GM20000 (cell line): ENCODE results near the gene MKX.

Experiments
- DNase-seq: peaks from one replicate; pipeline ENCODE4 v3.0.0; 2012; ENCODE audit warnings: low spot score
- TF ChIP-seq, protein P1 (sequence below): IDR thresholded peaks from 2 replicates; pipeline ENCODE4 v1.5.1; 2012; ENCODE audit warnings: mild to moderate bottlenecking, control low read depth; ENCODE audit errors: extremely low read depth, missing control alignments

MKX gene

GRCh38 chr10:27771231-27771630 is 25.6 kb upstream of the MKX start:
- TF ChIP-seq, protein P1, sequence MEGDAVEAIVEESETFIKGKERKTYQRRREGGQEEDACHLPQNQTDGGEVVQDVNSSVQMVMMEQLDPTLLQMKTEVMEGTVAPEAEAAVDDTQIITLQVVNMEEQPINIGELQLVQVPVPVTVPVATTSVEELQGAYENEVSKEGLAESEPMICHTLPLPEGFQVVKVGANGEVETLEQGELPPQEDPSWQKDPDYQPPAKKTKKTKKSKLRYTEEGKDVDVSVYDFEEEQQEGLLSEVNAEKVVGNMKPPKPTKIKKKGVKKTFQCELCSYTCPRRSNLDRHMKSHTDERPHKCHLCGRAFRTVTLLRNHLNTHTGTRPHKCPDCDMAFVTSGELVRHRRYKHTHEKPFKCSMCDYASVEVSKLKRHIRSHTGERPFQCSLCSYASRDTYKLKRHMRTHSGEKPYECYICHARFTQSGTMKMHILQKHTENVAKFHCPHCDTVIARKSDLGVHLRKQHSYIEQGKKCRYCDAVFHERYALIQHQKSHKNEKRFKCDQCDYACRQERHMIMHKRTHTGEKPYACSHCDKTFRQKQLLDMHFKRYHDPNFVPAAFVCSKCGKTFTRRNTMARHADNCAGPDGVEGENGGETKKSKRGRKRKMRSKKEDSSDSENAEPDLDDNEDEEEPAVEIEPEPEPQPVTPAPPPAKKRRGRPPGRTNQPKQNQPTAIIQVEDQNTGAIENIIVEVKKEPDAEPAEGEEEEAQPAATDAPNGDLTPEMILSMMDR: no peak
- DNase-seq: no peak

GRCh38 chr10:27770181-27770580 is 24.6 kb upstream of the MKX start:
- DNase-seq: no peak
- TF ChIP-seq, protein P1: no peak

DNA sequence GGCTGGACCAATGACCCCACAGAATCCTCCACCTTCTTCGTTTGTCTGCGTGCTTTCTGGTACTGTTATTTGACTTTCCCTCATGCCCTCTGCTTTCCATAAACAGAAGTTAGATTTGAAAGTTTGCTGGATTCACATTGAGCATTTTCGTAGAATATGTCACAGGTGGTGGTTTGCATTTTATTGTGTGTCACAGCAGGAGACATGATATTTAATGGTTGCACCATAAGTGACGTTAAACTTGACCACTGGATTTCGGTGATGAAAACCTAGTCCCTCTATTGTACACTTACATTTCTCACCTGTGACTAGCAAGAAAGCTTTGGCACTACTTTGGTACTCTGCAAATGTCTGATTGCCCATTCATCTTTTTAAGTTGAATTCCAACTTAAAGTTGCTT is 15.2 kb upstream of the MKX start:
- no peak for DNase-seq

GRCh38 chr10:27759483-27760272 is 14.1 kb upstream of the MKX start:
- TF ChIP-seq, protein P1: no peak
- DNase-seq: no peak

More for the DNA sequence above, 15.2 kb upstream of the MKX start:
- TF ChIP-seq, protein P1: no peak

GRCh38 chr10:27752673-27753237 is 7.1 kb upstream of the MKX start:
- TF ChIP-seq, protein P1: no peak
- no peak for DNase-seq

DNA sequence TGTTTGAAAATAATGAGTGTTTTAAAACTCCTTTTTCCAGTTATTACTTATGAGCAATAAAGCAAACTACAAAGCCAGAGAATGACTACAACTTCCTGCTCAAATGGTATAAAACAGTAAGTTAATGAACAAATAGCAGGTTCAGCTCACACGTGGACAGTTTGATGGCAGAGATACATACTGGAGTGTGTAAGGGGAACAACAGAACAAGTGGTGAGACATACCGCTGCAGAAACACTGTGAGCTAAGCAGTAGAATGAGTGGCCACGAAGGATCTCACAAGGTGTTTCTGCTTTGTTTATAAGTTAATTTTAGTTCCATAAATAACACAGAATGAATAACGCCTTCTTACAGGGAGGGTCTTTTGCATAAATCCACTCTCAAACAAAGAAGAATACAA is 3.0 kb upstream of the MKX start:
- no peak for DNase-seq
- TF ChIP-seq, protein P1: no peak

- TF ChIP-seq, protein P1: no peak
- no peak for DNase-seq
These were observed 1.5 kb upstream of the MKX start for GRCh38 chr10:27747096-27747451.
